ELR (cell line): Measurements from ENCODE around the gene SAMD4A.
"Not testable (repeated sequence)": the region's sequence is repeated elsewhere in the genome, so short reads cannot be mapped to it uniquely, and the experiment has no call there.

Experiments used
- DNase-seq: peaks from one replicate; pipeline ENCODE4 v3.0.0-alpha.2; 2015; ENCODE audit warnings: low read depth

Gene SAMD4A

DNA sequence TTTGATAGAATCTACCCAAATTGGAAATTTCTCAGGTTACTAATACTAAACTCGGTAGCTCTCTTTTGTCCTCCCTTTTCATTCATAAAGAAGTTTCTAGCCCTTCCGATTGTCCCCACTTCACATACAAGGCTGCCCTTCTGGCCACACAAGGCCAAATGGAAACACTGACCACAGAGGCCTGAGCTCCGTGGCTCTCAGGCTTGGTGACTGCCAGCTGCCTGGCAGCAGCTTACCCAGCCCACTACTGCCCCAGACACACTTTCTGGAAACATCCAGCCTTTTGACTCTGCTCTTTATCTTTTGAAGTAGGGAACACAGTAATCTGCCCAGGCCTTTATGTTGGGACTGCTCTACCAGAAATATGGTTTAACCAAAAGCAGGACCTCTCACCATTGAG is 168.5 kb downstream of the SAMD4A start:
- no peak for DNase-seq

DNA sequence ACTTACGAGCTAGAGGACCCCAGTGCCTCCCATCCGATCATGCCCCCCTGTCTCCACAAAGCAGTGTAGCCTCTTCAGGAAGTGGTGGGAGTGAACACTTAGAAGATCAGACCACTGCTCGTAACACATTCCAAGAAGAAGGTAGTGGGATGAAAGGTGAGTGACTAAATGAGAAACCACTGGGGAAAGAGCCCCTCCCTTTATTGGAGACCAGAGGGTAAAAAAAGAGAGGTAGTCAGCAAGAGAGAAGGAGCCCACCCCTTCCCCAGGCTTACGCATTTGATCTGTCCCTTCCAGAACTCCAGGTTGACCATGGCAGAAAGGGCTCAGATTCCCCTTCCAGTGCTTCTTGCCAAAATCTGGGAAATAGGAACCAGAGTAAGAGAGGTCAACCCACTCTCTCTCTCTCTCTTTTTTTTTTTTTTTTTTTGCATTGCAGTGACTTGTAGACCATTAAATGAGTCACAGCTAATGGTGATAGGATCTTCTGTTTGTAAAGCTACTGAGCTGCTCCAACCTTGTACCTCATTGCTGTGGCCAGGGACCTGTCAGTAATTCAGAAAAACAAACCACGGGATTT is 170.3 kb downstream of the SAMD4A start:
- peak; percentile 80 for DNase-seq

DNA sequence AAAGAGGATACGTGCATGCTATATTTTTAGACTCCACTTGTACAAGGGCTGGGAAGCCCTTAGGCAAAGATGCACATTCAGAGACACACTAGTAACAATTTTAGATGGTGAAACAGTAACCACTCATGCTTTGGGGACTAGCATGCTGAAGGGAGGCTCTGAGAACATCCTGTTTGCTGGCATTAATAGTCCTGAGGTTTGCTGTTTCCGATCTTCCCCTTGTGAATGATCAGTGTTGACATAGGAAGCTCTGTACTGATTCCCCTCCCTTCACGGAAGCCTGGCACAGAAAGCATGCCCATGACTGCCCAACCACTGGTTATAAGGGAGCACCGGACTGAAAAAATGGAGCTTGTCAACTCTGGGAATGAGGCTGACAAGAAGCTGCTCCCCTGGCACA is 171.1 kb downstream of the SAMD4A start:
- no peak for DNase-seq

DNA sequence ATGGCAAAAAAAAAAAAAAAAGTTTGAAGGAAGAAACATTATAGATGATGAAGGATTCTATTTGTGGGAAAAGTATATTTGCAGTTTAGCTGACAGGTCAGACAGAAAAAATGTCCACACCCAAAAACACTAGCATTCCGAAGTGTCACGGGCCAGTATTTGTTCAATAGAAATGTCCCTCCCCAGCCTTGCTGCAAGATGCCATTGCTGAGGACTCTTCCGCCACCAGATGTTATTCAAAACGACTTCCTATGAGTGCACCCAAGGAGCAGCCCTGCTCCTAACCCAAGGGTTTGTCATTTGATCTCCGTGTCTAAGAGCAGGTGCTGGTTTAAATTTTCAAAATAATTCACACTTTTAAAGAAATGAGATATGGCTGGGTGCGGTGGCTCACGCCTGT is 172.6 kb downstream of the SAMD4A start:
- DNase-seq, result no peak

DNA sequence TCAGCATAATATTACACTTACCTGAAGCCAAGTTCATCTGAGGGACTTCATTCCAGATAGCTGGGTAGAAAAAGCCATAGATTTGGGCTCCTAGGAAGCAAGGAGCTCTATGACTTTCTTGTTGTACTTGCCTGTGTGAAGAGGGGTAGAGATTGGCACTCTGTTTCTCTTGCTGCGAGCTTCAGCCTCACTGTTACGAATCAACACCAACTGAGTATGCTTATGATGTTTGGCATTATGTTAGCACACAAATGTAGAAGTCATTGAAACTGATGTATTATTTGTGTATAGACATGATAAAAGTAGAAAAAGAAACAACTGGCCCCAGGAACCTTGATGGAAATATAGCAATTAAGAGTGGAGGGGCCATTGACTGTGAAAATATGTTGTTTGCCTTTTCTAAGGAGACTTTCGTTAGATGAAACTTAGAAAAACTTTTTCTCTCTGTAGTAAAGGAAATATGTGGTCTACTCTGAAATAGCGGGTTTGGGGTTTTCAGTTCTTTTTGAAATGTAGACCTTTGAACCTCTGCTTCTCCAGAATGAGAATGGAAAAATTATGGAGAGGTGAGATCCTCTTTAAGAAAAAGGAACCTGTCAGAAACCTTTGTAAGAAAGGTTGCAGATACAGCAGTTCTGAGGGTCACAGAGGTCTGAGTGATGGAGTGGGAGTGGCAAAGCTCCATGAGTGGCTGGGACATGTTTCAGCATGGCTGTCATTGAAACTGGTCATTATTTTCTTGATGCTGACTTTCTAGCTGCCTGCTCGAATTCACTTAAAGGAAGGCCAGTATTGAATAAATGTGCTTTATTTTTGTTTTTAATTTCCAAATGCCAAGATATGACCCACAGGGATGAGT is 175.8 kb downstream of the SAMD4A start:
- no peak for DNase-seq

DNA sequence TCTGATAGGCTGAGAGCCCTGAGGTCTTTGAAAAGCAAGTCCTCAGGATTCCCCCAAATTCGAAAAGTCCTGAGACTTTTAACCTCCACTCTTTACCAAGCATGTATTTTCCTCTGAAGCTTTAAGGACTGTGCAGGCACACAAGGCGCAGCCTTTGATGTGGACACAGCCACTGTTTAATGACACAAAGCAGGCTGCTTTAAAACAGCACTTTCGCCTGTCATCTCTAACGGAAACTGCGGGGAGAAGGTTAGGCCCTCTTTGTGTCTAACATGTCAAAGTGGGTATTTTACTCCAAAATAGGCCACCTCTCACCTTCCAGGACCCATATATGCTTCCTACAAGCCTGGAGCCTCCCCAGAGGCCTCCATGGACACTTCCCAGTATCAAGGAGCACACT is 176.5 kb downstream of the SAMD4A start:
- DNase-seq, result no peak

DNA sequence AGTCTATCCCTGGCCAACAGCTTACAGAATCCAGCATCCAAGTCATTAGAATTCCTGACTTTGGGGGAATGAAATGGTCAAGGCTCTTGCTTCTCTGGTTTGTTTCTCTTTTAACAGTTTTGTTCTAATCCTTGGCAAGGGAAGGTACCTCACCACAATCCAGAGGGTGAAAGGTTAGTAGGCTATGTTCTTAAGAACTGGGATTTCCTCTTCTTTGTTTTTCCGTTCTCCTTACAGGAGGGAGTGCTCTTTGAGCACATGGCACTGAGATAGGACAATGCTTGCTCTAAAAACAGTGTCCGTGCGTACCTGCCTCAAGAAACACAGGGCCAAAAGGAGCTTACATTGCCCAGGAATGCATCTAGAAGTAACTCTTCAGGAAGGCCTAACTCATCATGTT is 179.1 kb downstream of the SAMD4A start:
- DNase-seq, result no peak

DNA sequence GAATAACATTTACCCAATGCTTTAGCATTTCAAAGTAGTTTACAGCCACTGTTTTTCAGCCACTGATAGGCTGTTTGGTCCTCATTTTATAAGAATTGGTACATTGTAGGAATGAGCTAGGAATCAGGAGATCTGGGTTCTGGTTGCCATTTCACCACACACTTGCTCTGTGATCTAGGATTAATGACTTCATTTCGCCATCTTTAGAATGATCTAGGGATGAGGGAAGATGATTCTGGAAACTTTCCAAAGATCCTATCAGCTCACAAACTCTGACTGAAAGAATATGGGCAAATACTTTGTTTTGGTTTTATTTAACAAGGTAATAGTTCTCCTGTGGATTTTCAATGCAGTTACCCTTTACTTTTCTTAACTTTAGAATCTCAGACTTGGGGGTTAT is 180.7 kb downstream of the SAMD4A start:
- no peak for DNase-seq

DNA sequence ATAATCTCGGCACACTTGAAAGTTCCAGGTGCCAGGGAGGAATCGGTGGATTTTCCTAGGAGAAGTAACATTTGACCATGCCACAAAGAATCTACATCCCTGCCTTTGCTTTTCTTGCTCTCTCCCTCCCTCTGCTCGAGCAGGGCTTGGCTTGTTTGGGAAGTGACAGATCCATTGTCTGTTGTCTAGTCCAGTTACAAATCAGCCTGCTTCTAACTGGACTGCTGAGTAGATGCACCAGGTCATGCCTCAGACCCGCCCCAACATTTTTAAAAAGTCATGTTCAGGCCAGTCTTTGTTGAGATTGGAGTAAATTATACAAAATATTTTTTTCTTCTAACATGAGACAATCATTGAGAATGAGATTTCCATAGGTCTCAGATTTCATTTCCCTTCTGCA is 182.3 kb downstream of the SAMD4A start:
- DNase-seq, result no peak

DNA sequence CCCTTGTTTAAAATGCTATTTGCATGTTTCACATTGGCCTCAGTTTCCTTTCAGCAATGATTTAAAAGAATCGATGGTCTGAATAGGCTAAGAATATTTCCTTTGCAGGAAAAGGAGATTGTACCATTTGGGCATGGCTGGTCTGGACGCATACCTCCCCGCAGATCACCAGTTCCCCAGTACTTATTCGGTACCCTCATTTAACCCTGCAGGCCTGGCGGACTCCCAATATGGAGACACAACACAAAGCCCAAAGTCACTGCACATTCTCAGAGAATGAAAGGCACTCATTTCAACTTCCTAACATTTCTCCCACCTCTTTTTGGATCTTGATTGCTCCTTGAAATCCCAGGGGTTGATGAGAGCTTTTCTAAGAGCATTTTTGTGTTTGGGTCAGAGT is 182.8 kb downstream of the SAMD4A start:
- DNase-seq, result no peak

DNA sequence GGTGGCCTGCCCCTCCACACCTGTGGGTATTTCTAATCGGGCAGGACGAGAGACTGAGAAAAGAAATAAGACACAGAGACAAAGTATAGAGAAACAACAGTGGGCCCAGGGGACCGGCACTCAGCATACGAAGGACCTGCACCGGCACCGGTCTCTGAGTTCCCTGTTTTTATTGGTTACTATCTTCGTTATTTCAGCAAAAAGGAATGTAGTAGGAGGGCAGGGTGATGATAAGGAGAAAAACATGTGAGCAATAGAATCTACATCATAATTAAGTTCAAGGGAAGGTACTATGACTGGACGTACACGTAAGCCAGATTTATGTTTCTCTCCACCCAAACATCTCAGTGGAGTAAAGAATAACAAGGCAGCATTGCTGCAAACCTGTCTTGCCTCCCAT is 185.7 kb downstream of the SAMD4A start:
- not testable (repeated sequence) for DNase-seq

DNA sequence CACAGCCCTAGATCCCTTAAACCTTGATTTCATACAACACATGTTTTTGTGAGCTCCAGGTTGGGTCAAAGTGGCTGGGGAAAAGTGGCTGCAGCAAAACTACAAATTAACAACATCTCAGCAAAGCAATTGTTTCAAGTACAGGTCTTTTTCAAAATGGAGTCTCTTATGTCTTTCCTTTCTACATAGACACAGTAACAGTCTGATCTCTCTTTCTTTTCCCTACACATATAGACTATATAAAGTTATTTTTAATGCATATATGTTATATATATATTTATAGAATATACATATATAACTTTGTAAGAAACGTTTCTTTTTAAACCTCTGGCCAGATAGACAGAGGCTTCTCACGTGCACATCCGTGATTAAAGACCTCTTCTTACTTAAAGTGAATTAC is 186.5 kb downstream of the SAMD4A start:
- not testable (repeated sequence) for DNase-seq

DNA sequence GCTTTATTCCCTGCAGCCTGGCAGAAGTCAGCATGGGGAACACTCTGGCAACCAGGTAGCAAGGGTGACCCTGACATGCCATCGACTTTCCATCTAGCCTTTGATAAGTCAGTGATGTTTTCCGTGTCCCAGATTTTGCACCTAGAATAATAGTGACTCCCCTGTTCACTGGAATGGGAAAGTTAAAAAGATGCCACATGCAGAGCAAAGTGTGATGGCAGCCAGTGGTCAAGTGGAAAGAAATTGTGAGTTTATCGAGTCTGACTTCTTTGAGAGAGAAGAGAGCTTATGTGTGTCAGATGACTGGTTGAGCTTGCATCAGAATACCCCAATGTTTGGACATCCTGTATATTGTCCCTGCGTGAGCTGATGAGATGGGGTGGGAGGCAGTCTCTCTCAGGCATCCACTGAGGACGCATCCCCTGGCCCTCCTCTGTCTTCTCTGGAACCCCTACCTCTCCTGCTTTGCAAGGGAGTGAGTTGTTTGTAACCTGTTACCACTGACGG is 187.2 kb downstream of the SAMD4A start:
- DNase-seq, result no peak

DNA sequence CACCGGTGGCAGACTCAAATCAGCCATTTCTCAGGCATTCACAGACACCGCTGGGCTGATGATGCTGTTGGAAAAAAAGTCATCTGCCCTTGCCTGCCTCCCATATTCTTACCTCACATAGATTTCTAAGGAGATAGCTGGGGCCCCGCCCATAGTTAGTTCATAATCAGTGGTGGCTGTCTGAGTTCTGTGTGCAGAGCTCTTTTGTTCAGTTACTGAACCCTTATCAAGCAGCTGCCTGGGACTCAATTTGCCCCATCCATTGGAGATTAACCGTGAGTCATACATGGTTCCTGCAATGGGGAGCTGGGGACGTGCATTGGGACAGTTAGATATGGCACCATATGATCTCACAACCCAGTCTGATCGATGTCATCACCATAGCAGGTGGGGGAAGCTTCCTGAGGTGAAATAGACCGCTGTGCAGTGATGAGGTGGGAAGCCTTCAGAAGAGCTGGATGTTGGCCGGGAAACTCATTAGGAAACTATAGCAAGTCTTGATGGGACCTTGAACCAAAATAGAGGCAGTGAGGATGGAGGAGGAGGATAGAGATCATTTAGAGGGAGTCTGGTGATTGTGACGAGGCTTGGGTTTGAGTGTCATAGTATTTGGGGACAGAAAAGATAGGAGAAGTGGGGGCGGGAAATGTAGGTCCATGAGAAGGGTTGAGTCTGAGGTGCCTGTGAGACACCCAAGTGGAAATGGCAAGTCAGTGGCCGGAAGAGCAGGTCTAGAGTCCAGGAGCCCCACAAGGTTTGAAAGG is 187.9 kb downstream of the SAMD4A start:
- DNase-seq, result no peak

DNA sequence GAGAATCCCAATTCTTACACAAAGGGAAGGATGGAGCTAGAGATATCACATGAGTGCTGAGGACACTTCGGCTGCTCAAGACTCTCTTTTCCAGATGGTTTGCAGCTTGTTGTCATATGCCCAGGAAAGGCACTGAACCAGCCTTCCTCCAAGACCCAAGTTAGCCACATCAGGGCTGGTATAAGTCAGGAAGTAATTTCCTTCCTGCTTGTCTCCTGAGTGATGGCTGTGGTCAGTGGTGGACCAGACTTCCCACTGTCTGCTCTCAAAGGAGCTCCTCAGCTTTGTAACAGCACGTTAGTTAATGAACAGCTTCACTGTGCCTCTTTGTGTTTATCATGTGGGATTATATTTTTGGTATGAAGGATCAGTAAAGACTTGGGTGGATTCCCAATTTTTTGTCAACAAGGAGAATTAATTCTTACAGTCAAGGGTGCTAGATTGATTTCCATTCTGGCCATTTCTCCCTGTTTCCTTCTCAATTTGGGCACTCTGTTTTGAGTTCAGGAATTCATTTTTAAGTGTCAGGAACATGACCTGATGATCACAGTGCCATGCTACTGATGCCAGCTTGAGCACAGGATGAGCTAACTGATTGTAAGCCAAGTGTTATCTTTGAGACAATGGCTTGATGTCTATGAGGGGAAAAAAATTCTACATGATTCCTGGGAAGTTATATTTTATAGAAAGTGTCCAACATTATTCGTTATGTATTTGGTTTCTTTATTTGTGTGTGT is 189.9 kb downstream of the SAMD4A start:
- no peak for DNase-seq

DNA sequence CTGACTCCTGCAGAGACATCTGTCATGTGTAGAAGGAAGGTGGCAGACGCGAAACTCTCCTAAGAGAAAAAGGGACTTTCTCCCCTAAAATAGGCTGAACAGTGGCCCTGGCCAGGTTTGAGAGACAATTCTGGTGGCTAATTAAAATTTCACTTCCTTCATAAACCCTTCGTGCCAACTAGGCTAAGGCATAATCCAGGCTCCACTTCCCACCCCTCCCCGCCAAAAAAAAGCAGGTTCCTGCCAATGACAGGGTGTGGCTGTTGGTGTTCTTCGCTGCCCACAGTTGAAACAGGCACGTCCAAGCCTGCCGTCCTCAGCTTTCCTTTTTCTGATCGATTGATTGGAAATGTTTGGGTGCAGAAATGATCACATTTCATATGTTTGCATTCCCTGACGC is 191.1 kb downstream of the SAMD4A start:
- DNase-seq, result no peak

DNA sequence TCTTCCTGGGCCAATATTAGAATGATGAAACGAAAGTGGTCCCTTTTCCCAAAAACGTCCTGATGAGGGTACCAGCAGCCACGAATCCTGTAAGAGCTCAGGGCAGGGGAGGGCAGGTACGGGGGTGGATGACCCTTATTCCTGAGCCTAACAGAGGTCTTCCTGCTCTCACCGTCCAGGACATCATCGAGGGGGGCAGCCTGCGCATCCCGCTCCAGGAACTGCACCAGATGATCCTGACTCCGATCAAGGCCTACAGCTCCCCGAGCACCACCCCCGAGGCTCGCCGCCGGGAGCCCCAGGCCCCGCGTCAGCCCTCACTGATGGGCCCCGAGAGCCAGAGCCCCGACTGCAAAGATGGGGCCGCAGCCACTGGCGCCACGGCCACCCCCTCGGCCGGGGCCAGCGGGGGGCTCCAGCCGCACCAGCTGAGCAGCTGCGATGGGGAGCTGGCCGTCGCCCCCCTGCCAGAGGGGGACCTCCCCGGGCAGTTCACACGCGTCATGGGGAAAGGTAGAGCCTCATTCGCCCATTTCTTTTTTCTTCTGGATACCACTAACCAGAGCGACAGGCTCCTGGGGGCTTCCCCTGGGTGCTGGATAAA is 193.2 kb downstream of the SAMD4A start:
- DNase-seq, result no peak

DNA sequence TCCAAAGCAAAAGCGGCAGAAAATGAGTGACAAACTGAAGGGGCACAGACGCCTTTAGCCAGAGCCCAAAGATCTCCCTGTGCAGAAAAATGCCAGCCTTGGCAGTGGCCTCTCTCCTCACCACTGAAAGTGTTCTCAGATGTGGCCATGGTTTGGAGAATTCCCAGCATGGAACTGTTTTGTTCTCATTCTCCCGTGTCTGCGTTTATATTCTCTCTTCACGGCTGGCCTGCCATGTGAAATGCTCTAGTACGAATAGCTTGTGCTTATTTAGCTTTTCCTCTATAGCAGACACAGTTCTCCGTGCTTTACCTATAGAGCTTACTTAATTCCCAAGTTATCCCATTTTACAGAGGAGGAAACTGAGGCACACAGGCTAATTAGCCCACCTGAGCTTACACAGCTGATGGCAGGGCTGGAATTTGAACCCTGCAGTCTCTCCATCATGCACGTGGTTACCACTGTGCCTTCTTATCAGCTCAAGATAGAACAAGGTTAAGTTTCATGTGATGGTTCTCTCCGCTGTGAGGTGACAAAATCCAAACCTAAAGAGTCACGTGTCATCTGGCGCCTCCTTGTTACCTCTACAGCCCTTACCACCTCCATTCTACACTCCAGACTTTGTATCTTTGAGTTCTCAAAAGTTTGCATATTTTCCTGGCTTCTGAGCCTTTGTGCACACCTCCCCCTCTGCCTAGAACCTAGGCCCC is 194.1 kb downstream of the SAMD4A start:
- no peak for DNase-seq

DNA sequence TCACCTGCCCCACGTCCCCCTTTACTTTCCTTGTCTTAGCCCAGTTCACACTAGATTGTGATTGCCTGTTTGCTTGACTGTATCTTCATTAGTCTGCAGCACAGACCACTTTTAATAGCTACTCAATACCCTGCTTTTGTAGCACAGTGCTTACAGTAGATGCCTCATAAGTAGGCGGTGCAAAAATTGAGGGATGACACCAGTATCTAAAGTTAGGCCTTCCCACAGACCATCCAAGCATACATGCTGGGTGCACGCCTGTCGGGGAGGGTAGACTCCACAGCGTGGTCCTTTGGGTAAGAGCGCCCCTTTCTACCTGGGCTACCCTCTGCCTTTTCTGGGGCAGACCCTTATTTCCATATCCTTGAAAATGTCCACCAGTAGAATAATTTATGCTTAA is 194.9 kb downstream of the SAMD4A start:
- DNase-seq, result no peak

DNA sequence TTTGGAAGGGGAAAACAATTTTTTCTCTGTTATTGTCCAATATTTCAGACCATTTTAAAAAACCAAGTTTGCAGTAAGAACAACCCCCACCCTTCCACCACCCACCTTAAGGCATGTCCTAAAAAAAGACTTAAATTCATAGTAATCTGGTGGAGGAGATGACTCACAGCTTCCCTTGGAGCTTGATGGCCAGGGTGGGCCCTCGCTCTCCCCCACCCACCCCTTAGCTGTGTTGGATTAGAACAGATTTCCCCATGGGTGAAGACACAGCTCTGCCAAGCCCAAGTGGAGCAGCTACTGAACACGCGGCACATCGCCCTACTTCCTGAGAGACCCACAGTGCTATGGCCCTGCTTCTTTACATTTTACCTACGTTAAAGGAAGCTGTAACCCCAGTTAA is 195.4 kb downstream of the SAMD4A start:
- DNase-seq, result no peak

DNA sequence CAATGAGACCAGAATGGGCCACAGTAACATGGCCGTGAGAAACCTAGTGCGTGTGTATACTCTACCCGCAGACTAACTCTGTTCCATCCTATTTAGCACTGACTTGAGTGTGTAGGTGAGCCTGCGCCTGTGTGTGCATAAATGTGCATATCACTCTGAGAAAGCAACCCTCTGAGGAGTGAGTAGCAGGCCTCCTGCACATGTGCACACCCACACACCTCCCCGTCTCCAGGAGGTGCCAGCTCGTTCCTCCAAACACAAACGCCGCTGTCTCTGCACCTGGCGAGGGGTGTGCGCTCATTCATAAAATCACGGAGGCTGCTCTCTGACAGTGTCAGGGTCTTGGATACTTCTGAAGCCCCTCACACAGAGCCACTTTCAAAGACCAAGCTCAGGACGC is 196.8 kb downstream of the SAMD4A start:
- no peak for DNase-seq
